Smooth muscle cell (in vitro differentiated cells): Measurements from ENCODE around the gene CKM. TPM values are rescaled to one million over a fixed set of nuclear protein-coding genes. Genes with fewer than 3 reads are reported as not detected.

Source experiments
- DNase-seq: peaks from one replicate; lab custom pipeline; 2025; ENCODE audit not compliant: unreplicated experiment; lab: John Stamatoyannopoulos, UW
- H2AFZ ChIP-seq: fragments of 200-600 bp; sonication (generic); 2 replicates; pipeline ENCODE4 v1.6.0; 2016; ENCODE audit warnings: antibody characterized with exemption, low read depth, mild to moderate bottlenecking
- H3F3A ChIP-seq: fragments of 200-600 bp; sonication (generic); 2 replicates; pipeline ENCODE4 v1.6.0; 2017; ENCODE audit warnings: antibody characterized with exemption, low read depth
- H3K27ac ChIP-seq: fragments of 200-600 bp; sonication (generic); 2 replicates; pipeline ENCODE4 v1.5.1; 2016; ENCODE audit warnings: low read depth, mild to moderate bottlenecking
- H3K27me3 ChIP-seq: fragments of 200-600 bp; sonication (generic); 2 replicates; pipeline ENCODE4 v1.6.1; 2016; ENCODE audit warnings: low read depth, mild to moderate bottlenecking
- H3K36me3 ChIP-seq: fragments of 200-600 bp; sonication (generic); 2 replicates; pipeline ENCODE4 v1.5.1; 2016; ENCODE audit warnings: low read depth
- H3K4me1 ChIP-seq: fragments of 200-600 bp; sonication (generic); 2 replicates; pipeline ENCODE4 v1.5.1; 2016; ENCODE audit warnings: low read depth
- H3K4me2 ChIP-seq: fragments of 200-600 bp; sonication (generic); 2 replicates; pipeline ENCODE4 v1.6.0; 2016; ENCODE audit warnings: mild to moderate bottlenecking
- H3K4me3 ChIP-seq: fragments of 200-600 bp; sonication (generic); 2 replicates; pipeline ENCODE4 v1.5.1; 2016; ENCODE audit warnings: mild to moderate bottlenecking
- H3K79me2 ChIP-seq: fragments of 200-600 bp; sonication (generic); 2 replicates; pipeline ENCODE4 v1.6.0; 2016; ENCODE audit warnings: low read depth, mild to moderate bottlenecking
- H3K9ac ChIP-seq: fragments of 200-600 bp; sonication (generic); 2 replicates; pipeline ENCODE4 v1.6.0; 2016; ENCODE audit warnings: low read depth
- H3K9me3 ChIP-seq: fragments of 200-600 bp; sonication (generic); replicated peaks from 2 replicates; pipeline ENCODE4 v1.5.1; 2016; ENCODE audit warnings: low read depth
- H4K20me1 ChIP-seq: fragments of 200-600 bp; sonication (generic); 2 replicates; pipeline ENCODE4 v1.6.0; 2016; ENCODE audit warnings: low read depth
- WGBS: methylation state at CpG from one replicate; pipeline ENCODE4 v1.1.7; 2016; ENCODE audit warnings: low lambda C conversion rate; 5-methylcytosine and 5-hydroxymethylcytosine counted together
- polyA plus RNA-seq: library from polyadenylated mRNA; unstranded; fragments of >200 nt; fragmentation: Nextera tagmentation; extraction: Ambion mirVana; gene quantifications from 2 replicates; pipeline ENCODE4 v1.2.1, GENCODE V29; 2016
- total RNA-seq: library from RNA; depleted of rRNA; stranded (reverse); fragments of >200 nt; gene quantifications from 2 replicates; pipeline ENCODE4 v1.2.3, GENCODE V29; 2014
- TF ChIP-seq, protein P1 (sequence below): fragments of 200-600 bp; sonication (generic); IDR thresholded peaks from 2 replicates; pipeline ENCODE4 v1.5.1; 2017; ENCODE audit warnings: borderline replicate concordance, mild to moderate bottlenecking, antibody characterized with exemption; ENCODE audit not compliant: insufficient read depth, poor library complexity, severe bottlenecking

Gene CKM
- total and polyA plus RNA-seq, 2 experiments from 2014 or later = not detected

DNA sequence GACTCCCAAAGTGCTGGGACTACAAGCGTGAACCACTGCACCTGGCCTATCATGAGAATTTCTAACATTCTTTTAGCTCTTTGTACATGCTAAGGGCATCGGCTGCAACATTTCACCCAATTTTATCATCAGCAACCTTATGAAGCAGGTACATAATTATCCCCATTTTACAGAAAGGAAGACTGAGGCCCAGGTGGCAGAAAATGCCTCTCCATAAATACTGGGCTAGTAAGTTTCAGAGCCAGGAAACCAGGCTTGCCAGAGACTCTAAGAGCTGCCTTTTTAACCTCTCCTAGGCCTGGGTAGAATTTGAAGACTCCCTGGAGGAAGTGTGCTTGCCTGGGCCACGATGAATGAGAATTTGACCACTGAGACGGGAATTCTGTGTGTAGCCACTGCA lies 45.5 kb upstream of the CKM start:
- H3K4me1 ChIP-seq = peaks cover 6% of the 10 kb centered on the region
- no peaks in the 10 kb centered on the region for H3K79me2 ChIP-seq
- H3K4me3 ChIP-seq = no peak overlapping the region
- 97% methylated on average over 4 of the region's 4 CpGs for WGBS
- H3K36me3 ChIP-seq = no peaks in the 10 kb centered on the region
- H3F3A ChIP-seq = no peaks in the 10 kb centered on the region
- H2AFZ ChIP-seq = no peak overlapping the region
- no peak for DNase-seq
- no peaks in the 10 kb centered on the region for H4K20me1 ChIP-seq
- H3K27me3 ChIP-seq = no peaks in the 10 kb centered on the region
- H3K4me2 ChIP-seq = no peak overlapping the region
- TF ChIP-seq, protein P1, sequence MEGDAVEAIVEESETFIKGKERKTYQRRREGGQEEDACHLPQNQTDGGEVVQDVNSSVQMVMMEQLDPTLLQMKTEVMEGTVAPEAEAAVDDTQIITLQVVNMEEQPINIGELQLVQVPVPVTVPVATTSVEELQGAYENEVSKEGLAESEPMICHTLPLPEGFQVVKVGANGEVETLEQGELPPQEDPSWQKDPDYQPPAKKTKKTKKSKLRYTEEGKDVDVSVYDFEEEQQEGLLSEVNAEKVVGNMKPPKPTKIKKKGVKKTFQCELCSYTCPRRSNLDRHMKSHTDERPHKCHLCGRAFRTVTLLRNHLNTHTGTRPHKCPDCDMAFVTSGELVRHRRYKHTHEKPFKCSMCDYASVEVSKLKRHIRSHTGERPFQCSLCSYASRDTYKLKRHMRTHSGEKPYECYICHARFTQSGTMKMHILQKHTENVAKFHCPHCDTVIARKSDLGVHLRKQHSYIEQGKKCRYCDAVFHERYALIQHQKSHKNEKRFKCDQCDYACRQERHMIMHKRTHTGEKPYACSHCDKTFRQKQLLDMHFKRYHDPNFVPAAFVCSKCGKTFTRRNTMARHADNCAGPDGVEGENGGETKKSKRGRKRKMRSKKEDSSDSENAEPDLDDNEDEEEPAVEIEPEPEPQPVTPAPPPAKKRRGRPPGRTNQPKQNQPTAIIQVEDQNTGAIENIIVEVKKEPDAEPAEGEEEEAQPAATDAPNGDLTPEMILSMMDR = no peak
- H3K9me3 ChIP-seq = no peaks in the 10 kb centered on the region
- no peak overlapping the region for H3K27ac ChIP-seq
- no peak overlapping the region for H3K9ac ChIP-seq

DNA sequence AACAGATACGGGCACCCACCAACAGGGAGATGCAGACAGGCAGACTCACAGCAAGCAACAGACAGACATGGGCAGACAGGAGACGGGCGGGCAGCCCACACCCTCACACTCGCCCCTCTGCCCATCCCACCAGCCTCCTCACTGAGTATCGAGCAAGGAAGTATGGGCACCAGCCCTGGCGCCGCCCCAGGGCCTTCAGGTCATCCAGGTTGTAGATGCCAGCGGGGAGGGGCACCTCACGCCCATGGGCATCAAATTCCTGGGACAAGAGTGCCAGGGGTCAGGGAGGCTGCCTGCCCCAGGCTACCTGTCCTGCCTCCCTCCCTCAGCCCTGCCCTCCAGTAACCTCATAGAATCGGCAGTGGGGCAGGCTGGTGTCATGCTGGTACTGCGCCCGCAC lies 42.0 kb upstream of the CKM start:
- no peak overlapping the region for H2AFZ ChIP-seq
- H3K27me3 ChIP-seq = no peaks in the 10 kb centered on the region
- no peaks in the 10 kb centered on the region for H4K20me1 ChIP-seq
- 96% methylated on average over 12 of the region's 12 CpGs for WGBS
- H3K9me3 ChIP-seq = no peaks in the 10 kb centered on the region
- H3K27ac ChIP-seq = no peak overlapping the region
- no peaks in the 10 kb centered on the region for H3K4me1 ChIP-seq
- H3K4me3 ChIP-seq = no peak overlapping the region
- no peak overlapping the region for H3K4me2 ChIP-seq
- H3K9ac ChIP-seq = no peak overlapping the region
- H3K79me2 ChIP-seq = no peaks in the 10 kb centered on the region
- TF ChIP-seq, protein P1 = no peak
- no peaks in the 10 kb centered on the region for H3K36me3 ChIP-seq
- no peak for DNase-seq
- no peaks in the 10 kb centered on the region for H3F3A ChIP-seq

DNA sequence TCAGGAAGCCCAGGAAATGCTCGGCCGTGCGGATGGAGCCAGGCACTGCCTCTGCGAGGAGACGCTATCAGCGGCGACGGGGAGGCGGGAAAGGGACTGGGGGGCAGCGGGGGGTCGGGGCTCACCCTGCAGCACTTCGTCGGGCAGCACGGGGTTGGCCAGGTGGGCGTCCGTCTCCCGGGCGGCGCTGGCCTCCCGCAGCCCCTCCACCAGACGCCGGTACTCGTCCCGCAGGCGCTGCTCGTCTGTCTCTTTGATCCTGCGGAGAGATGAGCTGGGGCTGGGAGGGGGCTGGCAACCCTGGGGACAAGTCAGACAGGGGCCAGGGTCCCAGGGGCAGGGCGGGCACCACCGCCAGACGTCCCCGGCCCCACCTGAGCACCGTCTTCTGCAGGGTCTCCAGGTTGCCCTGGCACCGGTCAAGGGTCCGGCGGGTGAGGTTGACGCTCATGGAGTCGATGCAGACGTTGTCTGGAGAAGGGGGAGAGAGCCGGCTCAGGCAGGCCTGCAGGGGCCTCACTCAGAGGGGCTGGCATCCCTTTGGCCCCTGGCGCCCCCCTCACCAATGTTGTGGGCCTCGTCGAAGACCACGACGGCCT lies 41.3 kb upstream of the CKM start:
- no peaks in the 10 kb centered on the region for H3K9me3 ChIP-seq
- H2AFZ ChIP-seq = no peak overlapping the region
- no peak for DNase-seq
- H3K9ac ChIP-seq = no peak overlapping the region
- H3K4me3 ChIP-seq = no peak overlapping the region
- no peaks in the 10 kb centered on the region for H3K79me2 ChIP-seq
- H3K4me1 ChIP-seq = no peaks in the 10 kb centered on the region
- H3K36me3 ChIP-seq = no peaks in the 10 kb centered on the region
- TF ChIP-seq, protein P1 = no peak
- H3F3A ChIP-seq = no peaks in the 10 kb centered on the region
- no peak overlapping the region for H3K27ac ChIP-seq
- 96% methylated on average over 16 of the region's 44 CpGs for WGBS
- H3K4me2 ChIP-seq = no peak overlapping the region
- H4K20me1 ChIP-seq = no peaks in the 10 kb centered on the region
- no peaks in the 10 kb centered on the region for H3K27me3 ChIP-seq

DNA sequence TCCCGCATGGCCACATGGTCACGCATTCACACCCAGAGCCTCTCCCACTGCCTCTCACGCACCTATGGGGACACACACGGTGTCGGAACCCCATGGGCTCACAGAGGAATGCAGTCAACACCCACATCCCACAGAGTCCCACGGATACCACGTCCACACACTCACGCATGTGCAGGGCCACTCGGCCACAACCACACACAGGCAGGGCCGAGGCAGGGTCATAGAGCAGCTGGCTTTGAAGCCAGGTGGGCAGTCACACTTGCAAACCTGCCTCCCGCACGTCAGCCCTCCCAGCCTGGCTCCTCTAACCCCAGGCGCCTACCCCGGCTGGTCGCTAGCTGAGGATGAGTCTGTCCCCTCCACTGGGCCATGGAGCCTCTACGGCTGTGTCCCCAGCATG lies 39.6 kb upstream of the CKM start:
- H3K9ac ChIP-seq = no peak overlapping the region
- H3K36me3 ChIP-seq = no peaks in the 10 kb centered on the region
- WGBS = 92% methylated on average over 16 of the region's 16 CpGs
- no peak overlapping the region for H3K4me2 ChIP-seq
- no peak overlapping the region for H3K4me3 ChIP-seq
- no peaks in the 10 kb centered on the region for H4K20me1 ChIP-seq
- no peaks in the 10 kb centered on the region for H3F3A ChIP-seq
- no peak overlapping the region for H3K27ac ChIP-seq
- H3K9me3 ChIP-seq = no peaks in the 10 kb centered on the region
- DNase-seq = no peak
- H3K4me1 ChIP-seq = no peaks in the 10 kb centered on the region
- H3K27me3 ChIP-seq = no peaks in the 10 kb centered on the region
- H3K79me2 ChIP-seq = no peaks in the 10 kb centered on the region
- TF ChIP-seq, protein P1 = no peak
- H2AFZ ChIP-seq = no peak overlapping the region
